ENCODE data around the gene CAMK4. TPM values are rescaled to one million over a fixed set of nuclear protein-coding genes. Genes with fewer than 3 reads are reported as not detected.

Gene CAMK4
- total RNA-seq, 1 experiment from 2014 or later = 10.2 TPM

DNA sequence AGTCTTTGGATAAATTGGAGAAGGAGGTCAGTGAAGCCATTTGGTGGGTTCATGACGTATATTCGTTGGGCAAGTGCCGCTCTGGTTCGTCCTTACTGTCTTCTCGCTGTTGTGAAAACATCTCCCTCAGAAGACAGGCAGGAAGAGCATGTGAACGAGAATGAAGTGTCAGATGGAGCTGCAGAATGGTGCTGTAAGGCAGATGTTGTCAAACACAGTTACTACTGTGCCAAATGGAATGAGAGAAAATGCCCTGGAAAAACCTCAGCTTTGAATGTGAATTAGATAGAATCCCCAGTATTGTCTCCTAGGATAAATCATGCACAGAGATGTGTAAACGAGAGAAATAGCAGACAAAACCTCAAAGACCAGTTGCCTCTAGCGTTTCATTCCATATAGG lies 121.5 kb downstream of the CAMK4 start:
- ATAC-seq (no peak), DNase-seq (ENCODE audit: low read depth, low spot score) (no peak)
- CTCF ChIA-PET = no interaction called here
- no peak overlapping the region for H3K4me2 ChIP-seq (ENCODE audit: low read length)
- H3K27me3 ChIP-seq (ENCODE audit: insufficient read depth, low read length) = no peaks in the 10 kb centered on the region; the same call in 1 of the 2 replicates
- H3K9me2 ChIP-seq (ENCODE audit: insufficient read depth) = no peaks in the 10 kb centered on the region
- H3K79me2 ChIP-seq (ENCODE audit: insufficient read depth, low read length) = no peaks in the 10 kb centered on the region
- no TSS peak for BruUV-seq (replicated peaks)
- H4K20me1 ChIP-seq (ENCODE audit: insufficient read depth) = no peaks in the 10 kb centered on the region
- intact Hi-C loops (cut with micrococcal nuclease) = no loop called here
- H3K9me3 ChIP-seq (ENCODE audit: control insufficient read depth in 1 of 2, insufficient read depth in 1 of 2, low read depth in 1 of 2, low read length in 2 of 2) = no peaks in the 10 kb centered on the region
- no peak overlapping the region for H2AFZ ChIP-seq (ENCODE audit: low read depth, low read length, poor library complexity, severe bottlenecking)
- no peaks in the 10 kb centered on the region for H3K36me3 ChIP-seq (ENCODE audit: control insufficient read depth in 1 of 2, insufficient read depth in 2 of 2, low read length in 2 of 2)
- no peak overlapping the region for H3K4me3 ChIP-seq (replicated peaks in 1 of 2; ENCODE audit: low read depth in 1 of 2, low read length in 2 of 2)
- no peak overlapping the region for H3K9ac ChIP-seq (ENCODE audit: low read length)
- H3K27ac ChIP-seq (ENCODE audit: low read depth, low read length) = no peak overlapping the region
- TF ChIP-seq POLR2A (IDR thresholded peaks at IDR 0.05; ENCODE audit: borderline replicate concordance, extremely low read depth, insufficient read depth, insufficient read length) (no peak), TCF7L2 (IDR thresholded peaks at IDR 0.05; ENCODE audit: borderline replicate concordance, extremely low read depth, insufficient read depth, insufficient read length) (no peak)
- TF ChIP-seq, protein P1, sequence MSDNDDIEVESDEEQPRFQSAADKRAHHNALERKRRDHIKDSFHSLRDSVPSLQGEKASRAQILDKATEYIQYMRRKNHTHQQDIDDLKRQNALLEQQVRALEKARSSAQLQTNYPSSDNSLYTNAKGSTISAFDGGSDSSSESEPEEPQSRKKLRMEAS (IDR thresholded peaks at IDR 0.05) = no peak
- POLR2A ChIA-PET = no interaction called here
- RAD21 ChIA-PET (ENCODE audit: low non-redundant PET in 1 of 2, low total read pairs in 2 of 2, uncharacterized antibody in 2 of 2, unreplicated experiment in 2 of 2) = no interaction called here
- no peaks in the 10 kb centered on the region for H3K4me1 ChIP-seq (ENCODE audit: control insufficient read depth in 1 of 2, insufficient read depth in 2 of 2, low read length in 2 of 2)

DNA sequence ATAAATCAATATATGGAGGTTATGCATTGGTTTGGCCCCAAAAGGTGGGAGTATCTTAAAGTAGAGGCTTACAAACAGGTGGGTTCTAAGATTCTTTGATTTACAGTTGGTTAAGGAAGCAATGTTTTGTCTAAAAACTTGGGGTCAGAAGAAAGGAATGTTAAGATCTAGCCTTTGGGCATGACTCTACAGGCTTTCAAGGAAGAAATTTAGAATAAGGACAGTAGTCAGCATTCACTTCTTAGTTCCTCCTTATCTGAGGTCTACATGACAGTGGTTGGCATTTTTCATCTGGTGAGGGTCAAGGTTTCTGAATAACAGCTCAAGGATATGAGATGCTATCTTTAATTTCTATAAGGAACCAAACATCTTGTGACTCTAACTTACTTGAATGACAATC lies 122.8 kb downstream of the CAMK4 start:
- no peaks in the 10 kb centered on the region for H3K9me2 ChIP-seq (ENCODE audit: insufficient read depth)
- no peaks in the 10 kb centered on the region for H3K9me3 ChIP-seq (ENCODE audit: control insufficient read depth in 1 of 2, insufficient read depth in 1 of 2, low read depth in 1 of 2, low read length in 2 of 2)
- no peak for ATAC-seq
- H3K27ac ChIP-seq (ENCODE audit: low read depth, low read length) = no peak overlapping the region
- no peaks in the 10 kb centered on the region for H4K20me1 ChIP-seq (ENCODE audit: insufficient read depth)
- intact Hi-C loops (cut with micrococcal nuclease) = no loop called here
- no peaks in the 10 kb centered on the region for H3K79me2 ChIP-seq (ENCODE audit: insufficient read depth, low read length)
- H3K4me1 ChIP-seq (ENCODE audit: control insufficient read depth in 1 of 2, insufficient read depth in 2 of 2, low read length in 2 of 2) = no peaks in the 10 kb centered on the region
- no peaks in the 10 kb centered on the region; the same call in 1 of the 2 replicates for H3K27me3 ChIP-seq (ENCODE audit: insufficient read depth, low read length)
- no peak overlapping the region for H3K4me2 ChIP-seq (ENCODE audit: low read length)
- ChIA-PET POLR2A (no interaction called here), RAD21 (ENCODE audit: low non-redundant PET in 1 of 2, low total read pairs in 2 of 2, uncharacterized antibody in 2 of 2, unreplicated experiment in 2 of 2) (no interaction called here), CTCF (no interaction called here)
- no peak for DNase-seq (ENCODE audit: low read depth, low spot score)
- H3K4me3 ChIP-seq (replicated peaks in 1 of 2; ENCODE audit: low read depth in 1 of 2, low read length in 2 of 2) = no peak overlapping the region
- BruUV-seq (replicated peaks) = no TSS peak
- H3K9ac ChIP-seq (ENCODE audit: low read length) = no peak overlapping the region
- H2AFZ ChIP-seq (ENCODE audit: low read depth, low read length, poor library complexity, severe bottlenecking) = no peak overlapping the region
- H3K36me3 ChIP-seq (ENCODE audit: control insufficient read depth in 1 of 2, insufficient read depth in 2 of 2, low read length in 2 of 2) = no peaks in the 10 kb centered on the region
- TF ChIP-seq JUND (IDR thresholded peaks at IDR 0.05) (no peak), ZFX (IDR thresholded peaks at IDR 0.05) (no peak), EZH2phosphoT487 (IDR thresholded peaks at IDR 0.05; ENCODE audit: borderline replicate concordance) (no peak), REST (IDR thresholded peaks at IDR 0.05; ENCODE audit: low read depth) (no peak), CEBPB (IDR thresholded peaks at IDR 0.05; ENCODE audit: low read depth) (no peak), POLR2AphosphoS5 (IDR thresholded peaks at IDR 0.05; ENCODE audit: low read depth, low read length) (no peak), SP1 (IDR thresholded peaks at IDR 0.05; ENCODE audit: low read depth) (no peak), EGR1 (IDR thresholded peaks at IDR 0.05; ENCODE audit: low read depth) (no peak), EZH2 (IDR thresholded peaks at IDR 0.05) (no peak), YY1 (IDR thresholded peaks at IDR 0.05; ENCODE audit: extremely low read depth, insufficient replicate concordance, low read depth, low read length) (no peak), ZNF274 (IDR thresholded peaks at IDR 0.05; ENCODE audit: low read depth, low read length) (no peak), SIN3A (IDR thresholded peaks at IDR 0.05; ENCODE audit: low read depth) (no peak), TCF7L2 (IDR thresholded peaks at IDR 0.05; ENCODE audit: borderline replicate concordance, extremely low read depth, insufficient read depth, insufficient read length) (no peak), SRF (IDR thresholded peaks at IDR 0.05; ENCODE audit: low read depth) (no peak), RAD21 (IDR thresholded peaks at IDR 0.05; ENCODE audit: low read depth) (no peak)
- TF ChIP-seq, protein P2, sequence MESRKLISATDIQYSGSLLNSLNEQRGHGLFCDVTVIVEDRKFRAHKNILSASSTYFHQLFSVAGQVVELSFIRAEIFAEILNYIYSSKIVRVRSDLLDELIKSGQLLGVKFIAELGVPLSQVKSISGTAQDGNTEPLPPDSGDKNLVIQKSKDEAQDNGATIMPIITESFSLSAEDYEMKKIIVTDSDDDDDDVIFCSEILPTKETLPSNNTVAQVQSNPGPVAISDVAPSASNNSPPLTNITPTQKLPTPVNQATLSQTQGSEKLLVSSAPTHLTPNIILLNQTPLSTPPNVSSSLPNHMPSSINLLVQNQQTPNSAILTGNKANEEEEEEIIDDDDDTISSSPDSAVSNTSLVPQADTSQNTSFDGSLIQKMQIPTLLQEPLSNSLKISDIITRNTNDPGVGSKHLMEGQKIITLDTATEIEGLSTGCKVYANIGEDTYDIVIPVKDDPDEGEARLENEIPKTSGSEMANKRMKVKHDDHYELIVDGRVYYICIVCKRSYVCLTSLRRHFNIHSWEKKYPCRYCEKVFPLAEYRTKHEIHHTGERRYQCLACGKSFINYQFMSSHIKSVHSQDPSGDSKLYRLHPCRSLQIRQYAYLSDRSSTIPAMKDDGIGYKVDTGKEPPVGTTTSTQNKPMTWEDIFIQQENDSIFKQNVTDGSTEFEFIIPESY (IDR thresholded peaks at IDR 0.05; ENCODE audit: extremely low read depth, insufficient replicate concordance, low read length) = no peak

All from HCT116 (cell line).